GM06990 (cell line): ENCODE data around the gene NLK.

ENCODE experiments used
- DNase-seq: peaks from one replicate; pipeline ENCODE4 v3.0.0-alpha.2; 2011; ENCODE audit not compliant: insufficient read length; ENCODE audit errors: extremely low read depth
- H3K27me3 ChIP-seq: replicated peaks from 2 replicates; pipeline ENCODE4 v1.6.0; 2011; ENCODE audit warnings: low read length; ENCODE audit not compliant: control insufficient read depth, insufficient read depth
- H3K36me3 ChIP-seq: 2 replicates; pipeline ENCODE4 v1.5.1; 2011; ENCODE audit warnings: low read length; ENCODE audit not compliant: control insufficient read depth, insufficient read depth
- H3K4me3 ChIP-seq: replicated peaks from 2 replicates; pipeline ENCODE4 v1.5.1; 2011; ENCODE audit warnings: low read depth, mild to moderate bottlenecking, control low read depth, low read length
- TF ChIP-seq, protein P1 (sequence below): IDR thresholded peaks from 2 replicates; pipeline ENCODE4 v1.5.1; 2011; ENCODE audit warnings: low read length, control low read depth, mild to moderate bottlenecking, inconsistent platforms; ENCODE audit not compliant: insufficient read depth, poor library complexity, severe bottlenecking

Gene NLK

DNA sequence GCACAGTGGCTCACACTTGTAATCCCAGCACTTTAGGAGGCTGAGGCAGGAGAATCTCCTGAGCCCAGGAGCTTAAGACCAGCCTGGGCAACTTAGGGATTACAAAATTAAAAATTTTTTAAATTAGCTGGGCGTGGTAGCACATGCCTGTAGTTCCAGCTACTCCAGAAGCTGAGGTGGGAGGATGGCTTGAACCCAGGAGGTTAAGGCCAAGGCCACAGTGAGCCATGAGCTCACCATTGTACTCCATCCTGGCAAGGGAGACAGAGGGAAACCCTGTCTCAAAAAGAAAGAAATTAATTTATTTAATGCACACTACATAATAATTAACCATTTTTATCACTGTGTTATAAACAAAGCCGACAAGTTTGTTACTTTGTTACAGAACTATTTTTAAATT lies 145.5 kb downstream of the NLK start:
- H3K27me3 ChIP-seq: no peaks in the 10 kb centered on the region
- TF ChIP-seq, protein P1, sequence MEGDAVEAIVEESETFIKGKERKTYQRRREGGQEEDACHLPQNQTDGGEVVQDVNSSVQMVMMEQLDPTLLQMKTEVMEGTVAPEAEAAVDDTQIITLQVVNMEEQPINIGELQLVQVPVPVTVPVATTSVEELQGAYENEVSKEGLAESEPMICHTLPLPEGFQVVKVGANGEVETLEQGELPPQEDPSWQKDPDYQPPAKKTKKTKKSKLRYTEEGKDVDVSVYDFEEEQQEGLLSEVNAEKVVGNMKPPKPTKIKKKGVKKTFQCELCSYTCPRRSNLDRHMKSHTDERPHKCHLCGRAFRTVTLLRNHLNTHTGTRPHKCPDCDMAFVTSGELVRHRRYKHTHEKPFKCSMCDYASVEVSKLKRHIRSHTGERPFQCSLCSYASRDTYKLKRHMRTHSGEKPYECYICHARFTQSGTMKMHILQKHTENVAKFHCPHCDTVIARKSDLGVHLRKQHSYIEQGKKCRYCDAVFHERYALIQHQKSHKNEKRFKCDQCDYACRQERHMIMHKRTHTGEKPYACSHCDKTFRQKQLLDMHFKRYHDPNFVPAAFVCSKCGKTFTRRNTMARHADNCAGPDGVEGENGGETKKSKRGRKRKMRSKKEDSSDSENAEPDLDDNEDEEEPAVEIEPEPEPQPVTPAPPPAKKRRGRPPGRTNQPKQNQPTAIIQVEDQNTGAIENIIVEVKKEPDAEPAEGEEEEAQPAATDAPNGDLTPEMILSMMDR: no peak
- H3K4me3 ChIP-seq: no peak overlapping the region
- H3K36me3 ChIP-seq: peaks cover 1% of the 10 kb centered on the region; the same call in 1 of the 2 replicates
- no peak for DNase-seq

DNA sequence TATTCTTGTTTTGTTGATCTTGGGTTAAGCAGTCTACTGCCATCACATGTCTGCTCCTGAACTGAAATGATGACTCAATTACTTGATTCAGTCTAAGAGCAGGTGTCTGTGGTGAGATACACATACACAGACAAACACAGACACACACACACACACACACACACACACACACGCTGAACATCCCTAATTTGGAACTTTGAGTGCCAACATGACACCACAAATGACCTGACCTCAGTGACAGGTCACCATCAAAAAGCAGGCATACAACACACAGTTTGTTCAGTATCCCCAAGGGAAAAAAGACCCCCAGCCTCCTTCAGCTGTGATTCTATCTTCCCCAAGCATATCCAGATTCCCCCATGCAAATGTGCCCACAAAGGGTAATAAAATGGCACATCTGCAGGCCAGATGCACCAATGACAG lies 146.4 kb downstream of the NLK start:
- peaks cover 1% of the 10 kb centered on the region; the same call in 1 of the 2 replicates for H3K36me3 ChIP-seq
- no peak overlapping the region for H3K4me3 ChIP-seq
- no peaks in the 10 kb centered on the region for H3K27me3 ChIP-seq
- TF ChIP-seq, protein P1: no peak
- no peak for DNase-seq

DNA sequence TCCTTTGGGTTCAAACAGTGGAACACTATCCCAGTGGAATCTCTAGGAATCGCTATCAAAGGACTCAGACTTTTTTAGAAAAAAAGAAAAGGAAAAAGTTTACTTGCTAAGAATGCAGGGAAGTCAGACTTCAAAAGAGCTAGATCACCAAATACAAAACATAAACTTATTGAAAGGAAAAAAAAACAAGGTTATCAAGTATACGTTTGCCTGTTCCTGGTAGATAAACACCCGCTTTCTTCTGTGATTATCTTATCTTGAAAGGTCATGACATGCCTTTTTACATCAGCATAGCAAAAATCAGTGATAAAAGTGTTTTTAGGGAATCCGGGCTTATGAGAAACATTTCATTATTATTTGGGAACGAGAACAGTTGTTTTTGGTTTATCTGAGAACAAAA lies 147.2 kb downstream of the NLK start:
- Histone ChIP-seq H3K27me3 (no peaks in the 10 kb centered on the region), H3K36me3 (peaks cover 1% of the 10 kb centered on the region; the same call in 1 of the 2 replicates), H3K4me3 (no peak overlapping the region)
- DNase-seq: no peak
- TF ChIP-seq, protein P1: no peak

DNA sequence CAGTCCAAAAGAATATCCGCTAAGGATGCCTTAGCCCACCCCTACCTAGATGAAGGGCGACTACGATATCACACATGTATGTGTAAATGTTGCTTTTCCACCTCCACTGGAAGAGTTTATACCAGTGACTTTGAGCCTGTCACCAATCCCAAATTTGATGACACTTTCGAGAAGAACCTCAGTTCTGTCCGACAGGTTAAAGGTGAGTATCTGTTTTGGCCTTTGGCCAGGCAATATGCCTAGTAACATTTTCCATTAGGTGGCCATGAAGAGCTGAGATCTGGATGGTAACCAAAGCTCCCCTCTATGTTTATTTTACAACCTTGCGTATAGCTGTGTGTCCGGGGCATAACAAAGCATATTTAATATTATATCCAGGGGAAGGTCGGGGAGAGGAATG lies 148.5 kb downstream of the NLK start:
- peaks cover 1% of the 10 kb centered on the region; the same call in 1 of the 2 replicates for H3K36me3 ChIP-seq
- DNase-seq: no peak
- no peaks in the 10 kb centered on the region for H3K27me3 ChIP-seq
- H3K4me3 ChIP-seq: no peak overlapping the region
- TF ChIP-seq, protein P1: no peak

DNA sequence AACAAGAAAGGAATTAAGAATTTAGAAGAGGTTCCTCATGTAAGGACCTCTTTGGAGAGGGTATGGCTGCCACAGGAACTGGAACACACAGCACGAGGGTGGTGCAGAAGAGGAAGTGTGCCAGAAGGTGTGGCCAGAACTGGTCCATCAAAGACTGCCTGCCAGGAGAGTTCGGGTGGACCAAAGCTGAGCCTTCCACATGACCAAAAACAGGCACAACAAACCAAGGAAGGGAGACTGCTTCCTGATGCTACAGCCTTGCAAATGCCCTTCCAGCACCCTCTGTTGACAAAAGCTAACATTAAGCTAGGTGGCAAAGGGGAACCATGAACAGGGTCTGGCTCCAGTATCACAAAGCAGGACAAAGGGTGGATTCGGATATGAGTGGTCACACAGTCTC lies 150.8 kb downstream of the NLK start:
- DNase-seq: no peak
- H3K4me3 ChIP-seq: no peak overlapping the region
- peaks cover 1% of the 10 kb centered on the region; the same call in 1 of the 2 replicates for H3K36me3 ChIP-seq
- TF ChIP-seq, protein P1: no peak
- no peaks in the 10 kb centered on the region for H3K27me3 ChIP-seq

DNA sequence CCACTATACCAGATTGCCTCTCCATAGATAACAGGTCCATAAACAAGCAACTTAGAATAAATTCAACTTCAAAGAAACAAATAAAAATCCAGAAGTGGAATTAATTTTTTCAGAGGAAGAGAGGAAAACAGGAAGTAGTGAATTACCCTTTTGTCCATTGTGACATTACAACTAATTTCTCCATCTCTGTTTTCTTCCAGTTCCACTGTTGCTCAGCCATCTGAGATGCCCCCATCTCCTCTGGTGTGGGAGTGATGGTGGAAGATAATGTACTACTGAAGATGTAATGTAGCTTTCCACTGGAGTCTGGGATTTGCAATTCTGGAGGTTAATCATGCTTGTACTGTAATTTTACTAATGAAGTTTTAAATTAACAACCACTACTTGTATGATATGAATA lies 151.9 kb downstream of the NLK start:
- Histone ChIP-seq H3K36me3 (no peaks in the 10 kb centered on the region; the same call in 1 of the 2 replicates), H3K4me3 (no peak overlapping the region), H3K27me3 (no peaks in the 10 kb centered on the region)
- TF ChIP-seq, protein P1: no peak
- DNase-seq: no peak
